Activated CD4-positive, CD25-positive, alpha-beta regulatory T cell treated with anti-CD3 and anti-CD28 coated beads, Interleukin-2, amount 50 U/mL, for 24 hours (primary cell): ENCODE results near the gene WSB1.
"Not testable (repeated sequence)": the region's sequence is repeated elsewhere in the genome, so short reads cannot be mapped to it uniquely, and the experiment has no call there.

Source experiments
- ATAC-seq, 2 donors: fragments of 150-1000 bp; cut with Tn5 transposase; one replicate each; pipeline ENCODE4 v1.10.0; 2021; ENCODE audit warnings: mild to moderate bottlenecking in 1 of 2, moderate library complexity in 1 of 2

The WSB1 gene, protein sequence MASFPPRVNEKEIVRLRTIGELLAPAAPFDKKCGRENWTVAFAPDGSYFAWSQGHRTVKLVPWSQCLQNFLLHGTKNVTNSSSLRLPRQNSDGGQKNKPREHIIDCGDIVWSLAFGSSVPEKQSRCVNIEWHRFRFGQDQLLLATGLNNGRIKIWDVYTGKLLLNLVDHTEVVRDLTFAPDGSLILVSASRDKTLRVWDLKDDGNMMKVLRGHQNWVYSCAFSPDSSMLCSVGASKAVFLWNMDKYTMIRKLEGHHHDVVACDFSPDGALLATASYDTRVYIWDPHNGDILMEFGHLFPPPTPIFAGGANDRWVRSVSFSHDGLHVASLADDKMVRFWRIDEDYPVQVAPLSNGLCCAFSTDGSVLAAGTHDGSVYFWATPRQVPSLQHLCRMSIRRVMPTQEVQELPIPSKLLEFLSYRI

DNA sequence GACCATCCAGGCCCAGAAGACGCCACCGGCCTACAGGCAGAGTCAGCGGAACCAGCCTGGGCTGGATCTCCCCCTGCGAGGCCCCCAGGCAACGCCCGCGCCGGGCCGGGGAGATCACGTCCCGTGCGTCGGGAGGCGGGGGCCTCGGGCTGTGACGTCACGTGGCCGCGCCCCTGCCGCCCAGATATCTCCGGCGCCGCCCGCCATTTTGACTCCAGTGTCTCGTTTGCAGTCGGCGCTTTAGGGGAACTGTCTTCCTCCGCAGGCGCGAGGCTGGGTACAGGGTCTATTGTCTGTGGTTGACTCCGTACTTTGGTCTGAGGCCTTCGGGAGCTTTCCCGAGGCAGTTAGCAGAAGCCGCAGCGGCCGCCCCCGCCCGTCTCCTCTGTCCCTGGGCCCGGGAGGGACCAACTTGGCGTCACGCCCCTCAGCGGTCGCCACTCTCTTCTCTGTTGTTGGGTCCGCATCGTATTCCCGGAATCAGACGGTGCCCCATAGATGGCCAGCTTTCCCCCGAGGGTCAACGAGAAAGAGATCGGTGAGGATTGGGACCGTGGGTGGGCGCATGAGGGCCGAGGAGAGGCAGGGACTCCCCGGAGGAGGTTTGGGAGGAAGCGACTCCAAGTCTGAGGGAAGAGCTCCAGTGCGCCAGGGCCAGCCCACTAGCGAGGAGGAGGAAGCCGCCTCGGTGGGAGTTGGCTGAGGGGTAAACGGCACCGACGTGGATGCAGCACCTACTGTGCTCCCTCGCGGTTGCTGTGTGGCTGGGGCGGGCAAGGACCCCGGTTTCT is at the start of gene WSB1:
Gene WSB1, plus strand, starts transcription at position 217 of the 791 bp plus-strand sequence. Its CDS starts 282 bp downstream, at position 499.
- peak; percentile 91 to 92 for ATAC-seq

DNA sequence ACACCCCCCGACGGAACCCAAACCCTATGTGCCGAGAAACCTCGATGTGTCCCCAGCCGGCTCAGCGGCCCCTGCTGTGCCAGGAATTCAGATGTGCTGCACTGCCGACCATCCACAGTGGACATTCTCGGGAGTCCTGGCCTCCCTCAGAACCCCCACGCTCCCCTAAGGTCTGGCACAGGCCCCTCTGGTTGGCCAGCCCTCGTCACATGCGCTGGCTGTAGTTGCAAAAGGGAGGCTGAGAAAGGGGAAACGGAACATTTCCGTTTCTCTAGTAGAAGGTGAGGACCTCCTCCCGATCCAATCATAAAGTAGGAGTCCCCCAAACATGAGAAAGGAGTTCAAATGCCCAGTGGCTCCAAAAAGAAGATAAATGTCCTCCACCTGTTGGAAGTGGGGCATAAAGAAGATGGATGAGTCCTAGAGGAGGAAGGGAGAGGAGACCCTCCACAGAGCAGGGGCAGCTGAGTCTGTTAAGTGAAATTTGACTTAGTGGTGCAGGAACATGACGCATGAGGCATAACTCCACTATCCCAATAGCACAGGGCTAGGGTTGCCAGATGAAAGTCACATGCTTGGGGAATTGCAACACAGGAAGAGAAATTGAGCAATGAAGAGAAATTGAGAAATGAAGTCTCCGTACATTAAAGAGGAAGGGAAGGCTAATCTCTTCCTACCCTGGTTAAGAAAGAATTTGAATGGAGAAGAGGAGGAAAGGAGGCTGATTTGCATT is 49.3 kb upstream of the WSB1 start:
- ATAC-seq: no peak

DNA sequence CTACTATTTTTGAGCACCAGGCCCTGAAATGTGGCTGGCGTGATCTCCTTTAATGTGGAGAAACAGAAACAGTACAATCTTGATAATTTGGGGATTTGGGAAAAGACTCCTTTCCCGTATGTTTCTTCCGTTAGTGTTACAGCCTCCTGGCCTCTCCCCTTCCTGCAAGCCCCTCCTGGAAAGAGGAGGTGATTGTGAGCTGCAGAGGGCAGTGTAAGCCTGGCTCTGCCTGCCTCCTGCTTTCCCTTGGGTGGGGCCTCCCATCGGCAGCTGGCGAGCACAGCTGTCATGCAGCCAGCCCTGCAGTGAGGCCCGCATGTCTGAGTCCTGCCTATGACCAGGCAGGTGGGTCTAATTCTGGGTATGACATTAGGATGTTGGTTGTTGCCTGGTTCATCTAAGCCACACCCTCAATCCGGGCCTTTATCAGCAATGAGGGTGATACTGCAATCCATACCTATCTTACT is 48.7 kb upstream of the WSB1 start:
- ATAC-seq: peak; percentile 58 to 77

DNA sequence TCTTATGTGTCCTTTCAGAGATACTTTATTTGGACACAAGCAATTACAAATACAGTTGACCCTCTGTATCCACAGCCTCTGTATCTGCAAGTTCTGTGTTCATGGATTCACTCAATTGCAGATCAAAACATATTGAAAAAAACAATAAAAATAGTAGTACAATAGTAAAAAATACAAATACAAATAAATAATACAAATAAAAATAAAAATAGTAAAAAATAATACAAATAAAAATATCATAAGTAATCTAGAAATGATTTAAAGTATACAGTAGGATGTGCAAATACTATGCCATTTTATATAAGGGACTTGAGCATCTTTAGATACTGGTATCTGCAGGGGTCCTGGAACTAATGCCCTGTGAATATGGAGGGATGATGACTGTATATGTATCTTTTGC is 47.4 kb upstream of the WSB1 start:
- no peak for ATAC-seq

DNA sequence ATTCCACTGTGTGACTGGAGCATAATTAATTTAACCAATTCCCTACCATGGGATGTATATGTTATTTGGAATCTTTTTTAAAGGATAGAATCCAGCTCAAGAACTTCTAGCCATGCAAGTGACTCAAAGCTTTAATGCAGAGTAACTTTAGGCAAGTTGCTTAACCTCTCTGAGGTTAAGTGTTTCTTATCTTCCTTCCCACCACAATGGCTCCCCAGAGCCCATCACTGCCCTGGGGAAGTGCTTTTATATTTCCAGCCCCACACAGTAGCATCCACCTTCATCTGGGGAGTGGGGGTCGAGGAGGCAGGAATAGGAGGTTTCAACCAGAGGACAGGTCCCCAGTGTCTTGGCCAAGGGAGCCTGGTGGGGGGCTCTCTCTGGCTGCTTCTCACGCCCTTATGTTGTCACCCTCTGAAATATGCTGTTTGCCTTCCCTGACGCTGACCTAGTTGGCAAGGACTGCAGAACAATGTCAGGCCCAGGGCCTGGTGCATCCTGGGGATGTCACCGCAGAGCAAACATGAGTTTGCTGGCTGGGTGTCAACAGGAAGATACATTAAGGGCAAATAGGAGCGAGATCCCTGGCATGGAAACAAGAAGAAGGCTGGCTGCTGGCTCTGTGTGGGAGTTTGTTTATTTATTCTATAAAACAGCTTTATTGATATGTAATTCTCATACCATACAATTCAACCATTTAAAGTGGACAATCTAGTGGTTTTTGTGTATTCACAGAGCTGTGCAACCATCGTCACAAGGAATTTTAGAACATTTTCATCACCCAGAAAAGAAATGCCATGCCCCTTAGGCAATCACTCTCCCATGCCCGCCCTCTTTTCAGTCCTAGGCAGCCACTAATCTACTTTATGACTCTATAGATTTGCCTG is 46.6 kb upstream of the WSB1 start:
- no peak for ATAC-seq

DNA sequence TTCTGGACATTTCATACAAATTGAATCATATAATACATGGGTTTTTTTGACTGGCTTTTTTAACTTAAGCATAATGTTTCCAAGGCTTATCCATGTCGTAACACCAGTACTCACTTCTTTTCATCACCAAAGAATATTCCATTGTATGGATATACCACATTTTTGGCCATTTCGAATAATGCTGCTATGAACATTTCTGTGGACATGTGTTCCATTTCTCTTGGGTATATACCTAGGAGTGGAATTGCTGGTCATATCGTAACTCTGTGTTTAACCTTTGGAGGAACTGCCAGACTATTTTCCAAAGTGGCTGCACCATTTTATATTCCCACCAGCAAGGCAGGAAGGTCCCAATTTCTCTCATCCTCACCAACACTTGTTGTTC is 46.0 kb upstream of the WSB1 start:
- no peak for ATAC-seq

DNA sequence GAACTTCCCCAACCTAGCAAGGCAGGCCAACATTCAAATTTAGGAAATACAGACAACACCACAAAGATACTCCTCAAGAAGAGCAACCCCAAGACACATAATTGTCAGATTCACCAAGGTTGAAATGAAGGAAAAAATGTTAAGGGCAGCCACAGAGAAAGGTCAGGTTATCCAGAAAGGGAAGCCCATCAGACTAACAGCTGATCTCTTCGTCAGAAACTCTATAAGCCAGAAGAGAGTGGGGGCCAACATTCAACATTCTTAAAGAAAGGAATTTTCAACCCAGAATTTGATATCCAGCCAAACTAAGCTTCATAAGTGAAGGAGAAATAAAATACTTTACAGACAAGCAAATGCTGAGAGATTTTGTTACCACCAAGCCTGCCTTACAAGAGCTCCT is 43.1 kb upstream of the WSB1 start:
- not testable (repeated sequence) for ATAC-seq

DNA sequence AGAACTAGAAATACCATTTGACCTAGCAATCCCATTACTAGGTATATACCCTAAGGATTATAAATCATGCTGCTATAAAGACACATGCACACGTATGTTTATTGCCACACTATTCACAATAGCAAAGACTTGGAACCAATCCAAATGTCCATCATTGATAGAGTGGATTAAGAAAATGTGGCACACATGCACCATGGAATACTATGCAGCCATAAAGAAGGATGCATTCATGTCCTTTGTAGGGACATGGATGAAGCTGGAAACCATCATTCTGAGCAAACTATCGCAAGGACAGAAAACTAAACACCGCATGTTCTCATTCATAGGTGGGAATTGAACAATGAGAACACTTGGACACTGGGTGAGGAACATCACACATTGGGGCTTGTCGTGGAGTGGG is 39.1 kb upstream of the WSB1 start:
- not testable (repeated sequence) for ATAC-seq

DNA sequence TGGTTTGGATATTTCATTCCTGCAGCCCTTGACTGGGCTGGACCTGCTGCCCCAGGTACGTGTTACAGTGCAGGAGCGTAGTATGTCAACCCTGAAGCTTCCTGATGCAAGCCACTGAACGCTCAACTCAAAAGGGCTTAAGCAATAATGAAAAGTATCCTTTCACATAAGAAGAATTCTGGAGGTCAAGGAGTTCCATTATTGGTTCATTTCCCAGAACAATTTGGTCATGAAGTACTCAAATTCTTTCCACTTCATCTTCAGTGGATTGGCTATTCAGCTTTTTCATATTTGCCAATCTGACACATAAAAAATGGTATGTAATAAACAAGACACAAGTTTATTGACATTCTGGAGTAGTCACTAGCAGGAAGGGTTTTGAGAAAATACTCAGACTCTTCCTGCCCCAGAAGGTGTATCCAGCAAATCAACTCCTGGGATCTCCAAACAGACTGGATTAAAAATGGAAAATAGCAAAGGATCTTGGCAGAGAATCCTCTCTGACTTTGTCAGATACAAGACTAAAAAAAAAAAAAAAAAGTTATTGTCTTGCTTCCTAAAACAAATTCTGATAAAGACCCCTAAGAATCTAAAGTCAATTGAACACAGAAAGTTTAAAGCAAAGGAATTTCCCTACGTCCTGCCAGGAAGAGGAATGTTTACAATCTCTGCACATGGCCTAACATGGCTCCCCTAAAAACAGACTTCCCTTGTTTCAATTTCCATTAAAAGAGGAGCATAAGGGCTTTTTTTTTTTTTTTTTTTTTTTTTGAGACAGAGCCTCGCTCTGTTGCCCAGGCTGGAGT is 37.5 kb upstream of the WSB1 start:
- ATAC-seq: no peak

DNA sequence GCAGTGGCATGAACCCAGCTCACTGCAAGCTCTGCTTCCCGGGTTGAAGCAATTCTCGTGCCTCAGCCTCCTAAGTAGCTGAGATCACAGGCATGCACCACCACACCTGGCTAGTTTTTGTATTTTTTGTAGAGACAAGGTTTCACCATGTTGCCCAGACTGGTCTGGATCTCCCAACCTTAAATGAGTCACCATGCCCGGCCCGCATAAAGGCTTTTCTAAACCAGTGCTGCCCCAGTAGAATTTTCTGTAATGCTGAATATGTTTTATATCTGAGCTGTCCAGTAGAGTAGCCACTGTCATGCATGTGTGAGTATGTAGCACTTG is 36.9 kb upstream of the WSB1 start:
- no peak for ATAC-seq

DNA sequence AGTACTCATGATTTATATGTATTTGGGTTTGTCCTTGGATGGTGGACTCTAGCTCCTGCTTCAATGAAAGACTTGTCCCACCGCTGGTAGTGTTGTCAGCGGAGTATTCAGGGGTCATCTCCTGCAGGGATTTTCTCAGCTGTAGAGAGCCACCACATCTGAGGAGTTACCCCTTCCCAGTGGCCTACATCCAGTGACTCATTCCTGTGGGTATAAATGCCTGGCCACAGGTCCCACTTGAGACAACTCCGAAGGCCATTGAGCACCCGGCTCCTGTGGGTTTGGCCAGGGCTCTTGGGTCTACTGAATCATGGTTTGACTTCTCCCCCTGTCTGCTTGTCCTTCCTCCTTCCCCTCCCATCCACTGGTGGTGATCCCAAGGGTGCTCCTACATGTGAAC is 34.6 kb upstream of the WSB1 start:
- ATAC-seq: no peak

DNA sequence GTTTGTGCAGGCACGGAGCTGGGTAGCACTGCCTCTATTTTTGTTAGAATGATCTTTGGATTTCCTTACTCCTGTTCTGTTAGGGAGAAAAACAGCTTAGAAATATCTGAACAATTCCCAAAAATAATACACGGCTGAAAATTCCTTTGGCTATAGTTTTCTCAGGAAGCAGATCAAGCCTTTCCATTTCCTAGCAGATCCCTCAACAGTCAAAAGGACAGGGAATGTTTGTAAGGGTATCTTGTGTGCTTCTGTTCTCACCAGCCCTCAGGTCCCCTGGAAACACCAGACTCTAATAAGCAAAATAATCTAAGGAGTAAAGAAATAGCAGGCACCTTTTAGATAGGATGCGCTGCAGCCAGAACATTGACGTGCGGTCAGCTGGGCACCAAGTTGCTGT is 30.5 kb upstream of the WSB1 start:
- no peak for ATAC-seq

DNA sequence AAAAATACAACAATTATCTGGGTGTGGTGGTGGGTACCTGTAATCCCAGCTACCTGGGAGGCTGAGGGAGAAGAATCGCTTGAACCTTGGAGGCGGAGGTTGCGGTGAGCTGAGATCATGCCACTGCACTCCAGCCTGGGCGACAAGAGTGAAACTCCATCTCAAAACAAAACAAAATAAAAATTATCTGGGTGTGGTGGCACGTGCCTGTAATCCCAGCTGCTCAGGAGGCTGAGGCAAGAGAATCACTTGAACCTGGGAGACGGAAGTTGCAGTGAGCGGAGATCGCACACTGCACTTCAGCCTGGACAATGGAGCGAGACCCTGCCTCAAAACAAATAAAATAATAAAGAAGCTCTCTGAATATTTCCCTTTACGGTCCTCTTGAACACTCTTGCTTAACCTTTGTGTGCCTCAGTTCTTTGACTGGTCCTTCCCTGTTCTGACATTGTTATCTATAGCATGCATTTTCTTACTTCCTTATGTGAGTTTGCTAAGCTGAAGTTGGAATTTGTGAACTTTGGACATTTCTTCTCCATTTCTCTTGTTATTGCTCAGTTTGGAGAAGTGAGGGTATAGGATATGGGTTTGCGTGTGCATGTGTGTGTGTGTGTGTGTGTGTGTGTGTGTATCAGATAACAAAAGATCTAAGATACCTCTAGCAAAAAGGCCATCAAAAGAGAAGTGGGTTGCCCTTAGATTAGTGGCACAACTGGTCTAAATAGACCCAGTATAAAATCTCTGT is 29.7 kb upstream of the WSB1 start:
- ATAC-seq: no peak

DNA sequence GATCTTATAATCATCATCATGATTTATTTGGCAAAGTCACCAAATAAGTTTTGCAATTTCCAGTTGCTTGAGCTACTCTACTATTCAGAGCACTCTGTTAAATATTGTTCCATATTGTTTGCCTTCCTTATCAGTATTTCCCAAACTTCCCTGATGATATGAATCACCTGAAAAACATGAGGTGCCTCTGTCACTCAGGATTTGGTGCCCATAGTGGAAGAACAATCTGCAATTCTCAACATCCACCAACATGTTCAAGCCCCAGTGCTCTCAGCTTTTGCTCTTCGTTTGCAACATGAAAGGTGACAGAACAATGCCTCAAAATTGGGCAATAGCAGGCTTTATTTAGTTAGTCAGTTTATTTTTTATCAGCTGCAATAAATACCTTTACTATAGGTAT is 28.6 kb upstream of the WSB1 start:
- no peak for ATAC-seq

DNA sequence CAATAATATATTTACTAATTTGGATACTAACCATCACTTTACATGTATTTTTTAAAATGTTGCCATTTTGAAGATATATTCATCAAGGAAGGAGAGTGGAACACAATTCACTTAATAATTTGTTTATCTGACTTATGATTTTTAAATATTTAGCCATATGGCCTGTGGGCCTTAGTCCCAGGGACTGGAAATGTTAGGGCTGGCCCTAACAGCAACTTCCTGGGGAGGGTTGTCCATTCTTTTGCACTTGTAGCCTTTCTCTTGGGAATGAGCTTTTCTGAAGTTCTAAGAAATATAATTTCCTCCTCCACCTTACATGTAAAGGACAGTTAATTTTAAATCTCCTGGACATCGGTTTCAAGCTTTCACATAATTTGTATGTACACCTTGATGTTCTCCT is 27.7 kb upstream of the WSB1 start:
- ATAC-seq: no peak

DNA sequence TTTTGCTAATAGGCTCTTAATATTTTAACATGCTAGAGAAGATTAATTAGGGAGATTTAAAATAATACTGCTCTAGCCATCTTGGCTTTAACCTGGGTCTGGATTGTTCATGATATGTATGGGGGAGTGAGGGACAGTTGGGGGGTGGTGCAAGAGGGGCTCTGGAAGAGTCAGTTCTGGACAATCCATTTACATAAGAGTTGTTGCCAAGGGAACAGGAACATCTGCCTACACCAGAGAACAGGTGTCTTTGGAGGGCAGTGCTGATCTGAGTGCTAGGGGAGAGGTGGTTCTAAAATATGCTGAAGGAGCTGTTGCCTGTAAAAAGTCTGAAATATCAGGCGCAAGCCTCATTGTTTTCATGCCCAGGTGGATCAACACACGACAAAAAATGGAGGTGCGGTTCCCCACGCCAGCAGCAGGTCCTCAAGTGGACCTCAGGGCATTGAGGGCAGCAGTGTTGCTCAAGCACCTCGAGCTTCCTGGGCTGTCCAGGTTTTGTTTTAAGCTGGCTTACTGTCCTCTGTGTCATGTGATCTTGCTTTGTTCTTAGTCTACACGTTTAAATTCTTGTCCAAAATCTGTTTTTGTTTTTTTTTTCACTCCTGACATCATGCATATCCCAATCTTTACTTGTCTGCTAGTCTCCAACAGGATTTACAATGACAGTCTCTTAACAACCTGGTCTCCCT is 25.4 kb upstream of the WSB1 start:
- ATAC-seq: no peak

DNA sequence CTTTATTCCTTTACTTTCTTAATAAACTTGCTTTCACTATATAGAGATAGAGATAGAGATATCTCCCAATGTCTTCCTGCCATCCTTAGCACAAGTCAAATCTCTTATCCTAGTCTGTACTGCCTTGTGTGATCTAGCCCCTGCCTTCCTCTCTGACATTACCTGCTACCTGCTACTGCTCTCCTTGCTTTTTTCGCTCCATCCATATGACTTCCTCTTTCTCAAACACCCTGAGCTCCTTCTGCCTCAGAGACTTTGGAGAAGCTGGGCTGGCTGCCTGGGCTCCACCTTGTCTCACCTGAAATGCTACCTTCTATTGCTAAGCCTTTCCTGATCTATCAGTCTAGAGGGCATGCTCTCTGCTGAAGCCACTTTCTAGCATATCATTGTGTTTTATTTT is 24.7 kb upstream of the WSB1 start:
- ATAC-seq: no peak

DNA sequence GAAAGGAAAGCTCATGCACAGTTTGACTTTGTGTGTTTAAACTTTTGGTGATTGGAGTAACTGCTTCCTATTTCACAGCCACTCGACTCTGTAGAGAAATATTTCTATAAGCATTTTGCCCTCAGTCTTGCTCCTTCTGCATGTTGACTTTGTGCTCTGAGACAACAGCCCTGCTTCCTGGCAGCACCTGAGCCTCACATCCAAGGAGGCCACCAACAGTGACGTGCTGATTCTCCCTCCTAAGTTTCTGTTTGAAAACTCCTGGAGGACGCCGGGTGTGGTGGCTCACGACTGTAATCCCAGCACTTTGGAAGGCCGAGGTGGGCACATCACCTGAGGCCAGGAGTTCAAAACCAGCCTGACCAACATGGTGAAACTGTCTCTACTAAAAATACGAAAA is 23.9 kb upstream of the WSB1 start:
- no peak for ATAC-seq

DNA sequence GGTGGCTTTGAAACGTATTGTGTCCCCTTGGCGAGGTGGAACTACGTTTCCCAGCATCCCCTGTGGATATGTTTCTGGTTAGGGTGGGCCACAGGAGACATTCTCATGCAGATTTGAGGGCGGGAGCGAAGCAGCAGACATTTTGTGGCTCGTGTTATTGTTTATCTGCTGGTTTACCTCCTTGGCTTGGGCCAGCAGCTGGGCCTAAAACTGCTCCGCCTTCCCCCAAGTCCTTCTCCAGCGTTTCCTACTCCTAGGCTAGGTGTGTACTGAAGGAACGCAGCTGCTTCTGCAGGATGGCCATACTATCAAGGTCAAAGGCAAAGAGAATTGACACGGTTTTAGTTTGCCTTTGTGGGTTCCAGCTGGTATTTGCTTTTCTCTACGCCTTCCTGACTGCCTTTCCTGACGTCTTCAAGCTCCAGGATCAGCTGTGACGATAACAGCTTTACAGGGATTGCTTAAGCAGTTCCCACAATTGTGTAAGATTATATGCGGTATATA is 17.2 kb upstream of the WSB1 start:
- no peak for ATAC-seq

DNA sequence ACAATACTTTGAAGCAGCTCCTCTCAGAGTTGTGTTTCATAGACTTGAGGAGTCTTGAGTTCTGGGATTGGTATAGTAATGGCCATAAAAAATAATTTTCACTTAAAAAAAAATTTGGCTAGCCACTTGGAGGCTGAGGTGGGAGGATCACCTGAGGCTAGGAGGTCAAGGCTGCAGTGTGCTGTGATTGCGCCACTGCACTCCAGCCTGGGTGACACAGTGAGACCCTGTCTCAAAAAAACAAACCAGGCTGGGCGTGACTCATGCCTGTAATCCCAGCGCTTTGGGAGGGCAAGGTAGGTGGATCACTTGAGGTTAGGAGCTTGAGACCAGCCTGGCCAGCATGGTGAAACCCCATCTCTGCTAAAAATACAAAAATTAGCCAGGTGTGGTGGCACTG is 14.8 kb upstream of the WSB1 start:
- ATAC-seq: not testable (repeated sequence)
